Measurements from ENCODE around the gene PIGH. TPM values are rescaled to one million over a fixed set of nuclear protein-coding genes. Genes with fewer than 3 reads are reported as not detected.
A peak's percentile ranks its signal among the peaks of the same experiment; 100 is the strongest.

Gene PIGH
- total RNA-seq, 1 experiment from 2014 or later = 13.0 TPM

DNA sequence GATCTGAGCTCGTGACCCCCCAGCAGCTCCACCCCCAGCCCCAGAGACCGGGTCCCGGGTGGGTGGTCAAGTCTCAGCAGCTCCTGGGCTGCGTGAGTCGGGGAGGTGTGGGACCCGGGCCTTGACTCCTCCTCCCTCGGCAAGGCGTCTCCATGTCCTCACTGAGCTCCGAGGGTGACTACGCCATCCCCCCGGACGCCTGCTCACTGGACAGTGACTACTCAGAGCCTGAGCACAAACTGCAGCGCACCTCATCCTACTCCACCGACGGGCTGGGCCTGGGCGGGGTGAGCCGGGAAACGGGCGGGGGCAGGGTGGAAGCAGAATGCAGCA is 28.1 kb downstream of the PIGH start:
- H3K79me2 ChIP-seq (ENCODE audit: low read depth) = no peaks in the 10 kb centered on the region
- H3K27me3 ChIP-seq (ENCODE audit: insufficient read depth, low read depth) = no peaks in the 10 kb centered on the region

GRCh38 chr14:67571275-67571990 is 28.6 kb downstream of the PIGH start:
- Histone ChIP-seq H3K36me3 (ENCODE audit: low read depth) (no peaks in the 10 kb centered on the region), H3K27me3 (ENCODE audit: insufficient read depth, low read depth) (no peaks in the 10 kb centered on the region)

More for the DNA sequence above, 28.1 kb downstream of the PIGH start:
- no TSS peak for BruUV-seq (replicated peaks)
- H3K9me2 ChIP-seq (ENCODE audit: insufficient read depth) = no peaks in the 10 kb centered on the region
- no peaks in the 10 kb centered on the region for H4K20me1 ChIP-seq (ENCODE audit: insufficient read depth)
- no peaks in the 10 kb centered on the region for H3K36me3 ChIP-seq (ENCODE audit: low read depth)
- ChIA-PET POLR2A (ENCODE audit: unreplicated experiment) (interaction anchor here (0.5 to 0.7 kb wide), 2 partner anchors 133 to 1213 kb away, joined by 4 to 22 read pairs; no protein-coding TSS in a partner anchor), CTCF (interaction anchor here (0.7 to 3.6 kb wide), 7 partner anchors 15 to 1570 kb away, joined by 3 to 44 read pairs (median 5); partner anchors contain the start of gene PLEKHH1)
- H3K9me3 ChIP-seq (ENCODE audit: insufficient read depth, low read depth) = no peaks in the 10 kb centered on the region
- no peak overlapping the region for H3K4me3 ChIP-seq
- intact Hi-C loops (cut with micrococcal nuclease; ENCODE audit: unreplicated experiment) = loop anchor here (1.0 to 5.0 kb wide), 3 partner anchors 46 to 1170 kb away; no protein-coding TSS in a partner anchor
- no peak overlapping the region for H3K27ac ChIP-seq
- H3K4me1 ChIP-seq (replicated peaks; ENCODE audit: insufficient read depth) = peaks cover 8% of the 10 kb centered on the region; the same call in 1 of the 2 replicates
- no peak for TF ChIP-seq EZH2 (IDR thresholded peaks at IDR 0.05; ENCODE audit: low read depth)
- TF ChIP-seq, protein P1, sequence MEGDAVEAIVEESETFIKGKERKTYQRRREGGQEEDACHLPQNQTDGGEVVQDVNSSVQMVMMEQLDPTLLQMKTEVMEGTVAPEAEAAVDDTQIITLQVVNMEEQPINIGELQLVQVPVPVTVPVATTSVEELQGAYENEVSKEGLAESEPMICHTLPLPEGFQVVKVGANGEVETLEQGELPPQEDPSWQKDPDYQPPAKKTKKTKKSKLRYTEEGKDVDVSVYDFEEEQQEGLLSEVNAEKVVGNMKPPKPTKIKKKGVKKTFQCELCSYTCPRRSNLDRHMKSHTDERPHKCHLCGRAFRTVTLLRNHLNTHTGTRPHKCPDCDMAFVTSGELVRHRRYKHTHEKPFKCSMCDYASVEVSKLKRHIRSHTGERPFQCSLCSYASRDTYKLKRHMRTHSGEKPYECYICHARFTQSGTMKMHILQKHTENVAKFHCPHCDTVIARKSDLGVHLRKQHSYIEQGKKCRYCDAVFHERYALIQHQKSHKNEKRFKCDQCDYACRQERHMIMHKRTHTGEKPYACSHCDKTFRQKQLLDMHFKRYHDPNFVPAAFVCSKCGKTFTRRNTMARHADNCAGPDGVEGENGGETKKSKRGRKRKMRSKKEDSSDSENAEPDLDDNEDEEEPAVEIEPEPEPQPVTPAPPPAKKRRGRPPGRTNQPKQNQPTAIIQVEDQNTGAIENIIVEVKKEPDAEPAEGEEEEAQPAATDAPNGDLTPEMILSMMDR (conservative IDR thresholded peaks at IDR 0.05) = no peak
- H3K4me2 ChIP-seq = no peak overlapping the region
- no peak overlapping the region for H2AFZ ChIP-seq
- DNase-seq = no peak
- H3F3A ChIP-seq (ENCODE audit: insufficient read depth, low read depth) = no peaks in the 10 kb centered on the region

DNA sequence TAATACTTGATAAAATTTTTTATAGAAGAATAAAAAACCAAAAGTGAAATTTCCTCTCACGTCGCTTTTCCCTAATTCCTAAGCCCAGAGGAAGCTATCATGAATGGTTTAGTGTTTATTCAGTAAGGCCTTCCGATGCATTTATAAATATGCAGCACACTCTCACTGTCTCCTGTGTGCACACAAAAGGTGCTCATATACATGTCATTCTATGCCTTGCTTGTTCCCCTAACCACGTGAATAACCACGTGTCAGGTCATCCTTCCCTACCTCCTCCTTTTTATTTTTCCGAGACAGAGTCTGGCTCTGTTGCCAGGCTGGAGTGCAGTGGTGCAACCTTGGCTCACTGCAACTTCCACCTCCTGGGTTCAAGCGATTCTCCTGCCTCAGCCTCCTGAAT is 29.6 kb downstream of the PIGH start:
- Histone ChIP-seq H3K79me2 (ENCODE audit: low read depth) (no peaks in the 10 kb centered on the region), H4K20me1 (ENCODE audit: insufficient read depth) (no peaks in the 10 kb centered on the region), H3K27ac (no peak overlapping the region), H3K9me3 (ENCODE audit: insufficient read depth, low read depth) (no peaks in the 10 kb centered on the region), H3K36me3 (ENCODE audit: low read depth) (no peaks in the 10 kb centered on the region), H3K4me2 (no peak overlapping the region), H2AFZ (no peak overlapping the region), H3K27me3 (ENCODE audit: insufficient read depth, low read depth) (no peaks in the 10 kb centered on the region), H3K4me3 (no peak overlapping the region), H3K4me1 (replicated peaks; ENCODE audit: insufficient read depth) (peaks cover 8% of the 10 kb centered on the region; the same call in 1 of the 2 replicates), H3F3A (ENCODE audit: insufficient read depth, low read depth) (no peaks in the 10 kb centered on the region), H3K9me2 (ENCODE audit: insufficient read depth) (no peaks in the 10 kb centered on the region)
- ChIA-PET POLR2A (ENCODE audit: unreplicated experiment) (no interaction called here), CTCF (interaction anchor here (0.6 to 3.6 kb wide), 6 partner anchors 32 to 159 kb away, joined by 3 to 44 read pairs (median 5); partner anchors contain the start of gene PLEK2)
- DNase-seq = no peak
- no TSS peak for BruUV-seq (replicated peaks)
- intact Hi-C loops (cut with micrococcal nuclease; ENCODE audit: unreplicated experiment) = loop anchor here (5.0 kb wide), 1 partner anchor 1168 kb away; no protein-coding TSS in a partner anchor
- TF ChIP-seq EZH2 (IDR thresholded peaks at IDR 0.05; ENCODE audit: low read depth) = no peak
- TF ChIP-seq, protein P1 (conservative IDR thresholded peaks at IDR 0.05) = no peak

More at GRCh38 chr14:67571275-67571990, 28.6 kb downstream of the PIGH start:
- no peak overlapping the region for H2AFZ ChIP-seq
- DNase-seq = peak; percentile 40 to 60
- TF ChIP-seq EZH2 (IDR thresholded peaks at IDR 0.05; ENCODE audit: low read depth) = no peak
- TF ChIP-seq, protein P1 (conservative IDR thresholded peaks at IDR 0.05) = peak; percentile 97
- H4K20me1 ChIP-seq (ENCODE audit: insufficient read depth) = no peaks in the 10 kb centered on the region
- CTCF ChIA-PET = interaction anchor here (0.6 to 3.6 kb wide), 12 partner anchors 10 to 1570 kb away, joined by 3 to 44 read pairs (median 4); partner anchors contain the start of genes PLEK2 and PLEKHH1
- intact Hi-C loops (cut with micrococcal nuclease; ENCODE audit: unreplicated experiment) = loop anchor here (1.0 to 5.0 kb wide), 3 partner anchors 45 to 1169 kb away; no protein-coding TSS in a partner anchor
- no peaks in the 10 kb centered on the region for H3K9me2 ChIP-seq (ENCODE audit: insufficient read depth)
- peaks cover 8% of the 10 kb centered on the region; the same call in 1 of the 2 replicates for H3K4me1 ChIP-seq (replicated peaks; ENCODE audit: insufficient read depth)
- POLR2A ChIA-PET (ENCODE audit: unreplicated experiment) = interaction anchor here (0.5 to 0.7 kb wide), 2 partner anchors 133 to 1212 kb away, joined by 4 to 22 read pairs; no protein-coding TSS in a partner anchor
- no peaks in the 10 kb centered on the region for H3K9me3 ChIP-seq (ENCODE audit: insufficient read depth, low read depth)
- no peaks in the 10 kb centered on the region for H3K79me2 ChIP-seq (ENCODE audit: low read depth)
- no peak overlapping the region for H3K4me2 ChIP-seq
- BruUV-seq (replicated peaks) = no TSS peak
- H3K27ac ChIP-seq = no peak overlapping the region
- no peak overlapping the region for H3K4me3 ChIP-seq
- no peaks in the 10 kb centered on the region for H3F3A ChIP-seq (ENCODE audit: insufficient read depth, low read depth)
